ENCODE results near the gene SNW1.

The SNW1 gene

DNA sequence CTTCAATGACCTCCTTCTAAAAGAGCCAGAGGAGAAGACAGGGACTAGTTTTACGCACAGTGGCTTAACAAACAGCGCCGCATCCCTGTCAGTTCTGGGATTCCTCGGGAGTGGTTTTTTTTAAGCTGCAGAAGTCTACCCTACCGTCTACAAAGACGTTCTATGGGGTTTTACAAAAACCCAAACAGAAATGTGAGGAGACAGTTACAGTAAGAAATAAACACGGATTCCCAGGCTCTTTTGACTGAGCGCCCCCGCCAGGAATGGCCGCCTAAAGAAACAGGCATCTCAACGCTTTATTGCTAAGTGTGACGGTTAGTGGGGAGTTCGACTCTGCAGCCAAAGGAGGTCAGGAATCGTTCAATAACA lies 53.6 kb downstream of the SNW1 start:
- TF ChIP-seq FOXM1 (IDR thresholded peaks at IDR 0.05; ENCODE audit: borderline replicate concordance, low read depth) (no peak), CEBPB (IDR thresholded peaks at IDR 0.05) (no peak), TEAD4 (IDR thresholded peaks at IDR 0.05) (no peak), TCF12 (IDR thresholded peaks at IDR 0.05; ENCODE audit: low read depth) (no peak), EP300 (IDR thresholded peaks at IDR 0.05; ENCODE audit: borderline replicate concordance) (no peak), YY1 (IDR thresholded peaks at IDR 0.05; ENCODE audit: low read depth) (no peak)

DNA sequence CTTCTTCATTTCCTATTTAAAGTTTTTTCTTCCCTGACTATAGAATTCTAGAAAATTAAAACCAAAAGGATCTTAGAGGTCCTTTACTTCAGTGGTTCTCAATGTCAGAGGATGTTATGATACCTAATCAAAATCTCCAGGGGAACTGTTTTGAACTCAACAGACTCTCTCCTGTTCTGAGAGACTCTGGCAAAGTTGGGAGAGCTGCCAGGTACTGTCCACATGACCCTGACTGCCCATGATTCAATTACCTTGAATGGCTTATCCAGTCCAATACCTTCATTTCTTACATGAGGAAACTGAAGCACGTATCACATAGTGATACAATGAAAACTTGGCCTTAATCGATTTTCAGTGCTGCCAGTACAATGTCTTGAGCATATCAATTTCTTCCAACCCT lies 69.7 kb downstream of the SNW1 start:
- no peak for TF ChIP-seq RAD21 (IDR thresholded peaks at IDR 0.05; ENCODE audit: low read depth)

DNA sequence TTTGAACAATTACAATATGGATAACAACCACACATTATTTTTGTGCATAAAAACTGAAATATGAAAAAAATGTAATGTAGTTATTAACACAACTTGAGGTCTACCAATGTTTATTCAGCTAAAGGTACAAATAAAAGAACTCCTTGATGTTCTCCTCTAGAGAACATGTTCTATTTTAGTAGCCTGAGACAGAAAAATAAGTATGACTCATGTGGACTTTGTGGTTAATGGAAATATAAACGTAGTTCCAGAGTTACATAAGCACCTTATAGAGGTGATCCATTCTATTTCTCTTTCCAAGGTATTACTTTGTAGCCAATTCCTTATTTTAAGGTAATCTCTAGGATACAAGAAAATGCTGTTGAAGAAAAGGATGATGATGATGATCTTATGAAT lies 78.8 kb downstream of the SNW1 start:
- TF ChIP-seq CEBPB (IDR thresholded peaks at IDR 0.05) (no peak), FOXM1 (IDR thresholded peaks at IDR 0.05; ENCODE audit: borderline replicate concordance, low read depth) (no peak), EGR1 (IDR thresholded peaks at IDR 0.05) (no peak), TCF12 (IDR thresholded peaks at IDR 0.05; ENCODE audit: low read depth) (no peak), TAF1 (IDR thresholded peaks at IDR 0.05; ENCODE audit: low read depth) (no peak), RAD21 (IDR thresholded peaks at IDR 0.05; ENCODE audit: low read depth) (no peak), ZBTB7A (IDR thresholded peaks at IDR 0.05; ENCODE audit: low read depth) (no peak), CREB1 (IDR thresholded peaks at IDR 0.05; ENCODE audit: low read depth) (no peak), TEAD4 (IDR thresholded peaks at IDR 0.05) (no peak), NFIC (IDR thresholded peaks at IDR 0.05) (no peak), YY1 (IDR thresholded peaks at IDR 0.05; ENCODE audit: low read depth) (no peak), EP300 (IDR thresholded peaks at IDR 0.05; ENCODE audit: borderline replicate concordance) (no peak)
- TF ChIP-seq, protein P1, sequence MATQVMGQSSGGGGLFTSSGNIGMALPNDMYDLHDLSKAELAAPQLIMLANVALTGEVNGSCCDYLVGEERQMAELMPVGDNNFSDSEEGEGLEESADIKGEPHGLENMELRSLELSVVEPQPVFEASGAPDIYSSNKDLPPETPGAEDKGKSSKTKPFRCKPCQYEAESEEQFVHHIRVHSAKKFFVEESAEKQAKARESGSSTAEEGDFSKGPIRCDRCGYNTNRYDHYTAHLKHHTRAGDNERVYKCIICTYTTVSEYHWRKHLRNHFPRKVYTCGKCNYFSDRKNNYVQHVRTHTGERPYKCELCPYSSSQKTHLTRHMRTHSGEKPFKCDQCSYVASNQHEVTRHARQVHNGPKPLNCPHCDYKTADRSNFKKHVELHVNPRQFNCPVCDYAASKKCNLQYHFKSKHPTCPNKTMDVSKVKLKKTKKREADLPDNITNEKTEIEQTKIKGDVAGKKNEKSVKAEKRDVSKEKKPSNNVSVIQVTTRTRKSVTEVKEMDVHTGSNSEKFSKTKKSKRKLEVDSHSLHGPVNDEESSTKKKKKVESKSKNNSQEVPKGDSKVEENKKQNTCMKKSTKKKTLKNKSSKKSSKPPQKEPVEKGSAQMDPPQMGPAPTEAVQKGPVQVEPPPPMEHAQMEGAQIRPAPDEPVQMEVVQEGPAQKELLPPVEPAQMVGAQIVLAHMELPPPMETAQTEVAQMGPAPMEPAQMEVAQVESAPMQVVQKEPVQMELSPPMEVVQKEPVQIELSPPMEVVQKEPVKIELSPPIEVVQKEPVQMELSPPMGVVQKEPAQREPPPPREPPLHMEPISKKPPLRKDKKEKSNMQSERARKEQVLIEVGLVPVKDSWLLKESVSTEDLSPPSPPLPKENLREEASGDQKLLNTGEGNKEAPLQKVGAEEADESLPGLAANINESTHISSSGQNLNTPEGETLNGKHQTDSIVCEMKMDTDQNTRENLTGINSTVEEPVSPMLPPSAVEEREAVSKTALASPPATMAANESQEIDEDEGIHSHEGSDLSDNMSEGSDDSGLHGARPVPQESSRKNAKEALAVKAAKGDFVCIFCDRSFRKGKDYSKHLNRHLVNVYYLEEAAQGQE (IDR thresholded peaks at IDR 0.05; ENCODE audit: low read depth): no peak
- TF ChIP-seq, protein P2, sequence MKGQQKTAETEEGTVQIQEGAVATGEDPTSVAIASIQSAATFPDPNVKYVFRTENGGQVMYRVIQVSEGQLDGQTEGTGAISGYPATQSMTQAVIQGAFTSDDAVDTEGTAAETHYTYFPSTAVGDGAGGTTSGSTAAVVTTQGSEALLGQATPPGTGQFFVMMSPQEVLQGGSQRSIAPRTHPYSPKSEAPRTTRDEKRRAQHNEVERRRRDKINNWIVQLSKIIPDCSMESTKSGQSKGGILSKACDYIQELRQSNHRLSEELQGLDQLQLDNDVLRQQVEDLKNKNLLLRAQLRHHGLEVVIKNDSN (IDR thresholded peaks at IDR 0.05): no peak
- TF ChIP-seq, protein P3, sequence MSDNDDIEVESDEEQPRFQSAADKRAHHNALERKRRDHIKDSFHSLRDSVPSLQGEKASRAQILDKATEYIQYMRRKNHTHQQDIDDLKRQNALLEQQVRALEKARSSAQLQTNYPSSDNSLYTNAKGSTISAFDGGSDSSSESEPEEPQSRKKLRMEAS (IDR thresholded peaks at IDR 0.05): no peak

DNA sequence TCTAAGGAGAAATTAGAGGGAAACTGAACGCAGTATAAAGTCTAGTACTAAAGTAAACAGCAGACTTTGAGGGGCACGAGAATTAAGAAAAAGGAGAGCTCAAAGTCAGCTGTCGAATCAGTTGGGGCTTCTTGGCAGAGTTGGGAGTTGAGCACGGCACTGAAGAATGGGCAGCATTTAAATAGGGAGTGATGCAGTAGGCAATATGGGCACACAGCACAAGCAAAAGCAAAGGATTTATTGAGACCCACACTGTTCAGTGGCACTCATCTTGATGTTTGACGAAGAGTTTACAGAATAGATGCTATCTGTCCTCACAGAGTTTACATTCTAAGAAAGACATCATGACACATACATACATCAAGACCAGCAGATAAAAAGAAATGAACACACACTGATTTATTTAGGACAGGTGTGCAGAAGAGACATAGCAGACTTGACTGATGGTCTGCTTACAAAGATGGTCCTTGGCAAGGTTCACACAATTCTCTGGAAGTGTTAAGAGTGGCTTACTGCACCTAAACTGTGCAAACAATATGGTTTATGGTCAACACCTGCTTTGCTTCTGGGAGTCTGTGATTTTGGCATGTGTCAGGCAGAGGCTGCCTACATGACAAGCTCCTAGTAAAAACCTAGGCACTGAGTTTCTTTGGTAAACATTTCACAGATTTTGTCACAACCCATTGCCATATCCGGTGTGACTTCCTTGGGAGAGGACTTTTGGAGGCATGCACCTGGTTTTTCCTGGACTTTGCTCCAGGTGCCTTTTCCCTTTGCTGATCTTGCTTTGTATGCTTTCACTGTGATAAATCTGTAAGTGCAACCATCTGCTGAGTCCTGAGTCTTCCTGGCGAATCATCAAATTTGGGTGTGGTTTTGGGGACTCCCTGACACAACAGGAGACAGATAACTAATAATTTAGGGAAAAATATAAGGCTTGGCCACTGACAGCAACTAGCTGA lies 79.5 kb downstream of the SNW1 start:
- TF ChIP-seq CREB1 (IDR thresholded peaks at IDR 0.05; ENCODE audit: low read depth): no peak
- TF ChIP-seq YY1 (IDR thresholded peaks at IDR 0.05; ENCODE audit: low read depth): no peak
- no peak for TF ChIP-seq TCF12 (IDR thresholded peaks at IDR 0.05; ENCODE audit: low read depth)
- no peak for TF ChIP-seq TAF1 (IDR thresholded peaks at IDR 0.05; ENCODE audit: low read depth)
- TF ChIP-seq TEAD4 (IDR thresholded peaks at IDR 0.05): no peak
- TF ChIP-seq, protein P1 (IDR thresholded peaks at IDR 0.05; ENCODE audit: low read depth): no peak
- TF ChIP-seq, protein P3 (IDR thresholded peaks at IDR 0.05): no peak
- no peak for TF ChIP-seq EGR1 (IDR thresholded peaks at IDR 0.05)
- no peak for TF ChIP-seq FOXM1 (IDR thresholded peaks at IDR 0.05; ENCODE audit: borderline replicate concordance, low read depth)
- no peak for TF ChIP-seq EP300 (IDR thresholded peaks at IDR 0.05; ENCODE audit: borderline replicate concordance)
- no peak for TF ChIP-seq RAD21 (IDR thresholded peaks at IDR 0.05; ENCODE audit: low read depth)
- TF ChIP-seq, protein P2 (IDR thresholded peaks at IDR 0.05): no peak
- no peak for TF ChIP-seq NFIC (IDR thresholded peaks at IDR 0.05)
- no peak for TF ChIP-seq ZBTB7A (IDR thresholded peaks at IDR 0.05; ENCODE audit: low read depth)
- no peak for TF ChIP-seq CEBPB (IDR thresholded peaks at IDR 0.05)

DNA sequence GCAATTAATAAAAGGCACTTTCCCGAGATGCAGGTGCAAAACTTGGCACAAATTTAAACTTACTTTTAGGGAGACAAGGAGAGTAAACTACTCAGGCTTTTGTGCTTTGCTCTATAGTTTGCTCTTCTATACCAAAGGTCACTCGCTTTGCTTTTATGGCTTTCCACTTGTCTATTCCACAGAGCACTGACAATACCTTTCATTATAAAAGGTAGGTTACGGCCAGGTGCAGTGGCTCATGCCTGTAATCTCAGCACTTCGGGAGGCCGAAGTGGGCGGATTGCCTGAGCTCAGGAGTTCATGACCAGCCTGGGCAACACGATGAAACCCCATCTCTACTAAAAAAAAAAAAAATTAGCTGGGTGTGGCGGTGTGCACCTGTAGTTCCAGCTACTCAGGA lies 86.0 kb downstream of the SNW1 start:
- no peak for TF ChIP-seq CEBPB (IDR thresholded peaks at IDR 0.05)

DNA sequence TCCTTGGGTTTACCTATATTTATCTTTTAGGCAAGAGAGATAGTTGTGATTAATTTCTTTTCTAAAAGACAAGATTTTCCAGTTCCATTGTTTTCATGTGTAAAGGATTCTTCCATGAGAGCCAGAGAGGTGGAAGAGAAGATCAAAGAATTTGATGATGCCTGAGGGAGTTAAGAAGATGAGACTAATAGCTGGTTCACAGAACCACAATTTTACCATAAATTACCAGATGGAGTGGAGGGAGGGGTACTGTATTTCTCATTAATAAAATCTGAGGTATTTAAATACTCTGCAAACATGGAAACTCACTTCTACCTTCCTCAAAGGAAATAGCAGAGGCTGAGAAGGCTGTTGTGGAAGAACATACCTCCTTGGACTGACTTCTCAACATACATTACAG lies 87.8 kb downstream of the SNW1 start:
- no peak for TF ChIP-seq CREB1 (IDR thresholded peaks at IDR 0.05; ENCODE audit: low read depth)
- no peak for TF ChIP-seq YY1 (IDR thresholded peaks at IDR 0.05; ENCODE audit: low read depth)
- TF ChIP-seq, protein P2 (IDR thresholded peaks at IDR 0.05): no peak
- TF ChIP-seq CEBPB (IDR thresholded peaks at IDR 0.05): no peak
- TF ChIP-seq FOXM1 (IDR thresholded peaks at IDR 0.05; ENCODE audit: borderline replicate concordance, low read depth): no peak
- no peak for TF ChIP-seq EGR1 (IDR thresholded peaks at IDR 0.05)
- TF ChIP-seq, protein P1 (IDR thresholded peaks at IDR 0.05; ENCODE audit: low read depth): no peak
